Keratinocyte (primary cell): Measurements from ENCODE around the gene POU3F4. TPM values are rescaled to one million over a fixed set of nuclear protein-coding genes. Genes with fewer than 3 reads are reported as not detected.

Experiments used
- DNase-seq: peaks from one replicate; pipeline ENCODE4 v3.0.0-alpha.2; 2011; ENCODE audit warnings: low read depth, missing footprints, low spot score
- FAIRE-seq: peaks from 2 replicates; lab custom pipeline; 2011; peaks lifted over from hg19 to GRCh38; lab: Jason Lieb, UNC
- H2AFZ ChIP-seq: 2 replicates; pipeline ENCODE4 v1.6.0; 2012; ENCODE audit warnings: low read length, control low read depth, inconsistent platforms; ENCODE audit not compliant: control insufficient read depth
- H3K27ac ChIP-seq: 2 replicates; pipeline ENCODE4 v1.5.1; 2011; ENCODE audit warnings: low read length; ENCODE audit not compliant: control insufficient read depth, insufficient read depth
- H3K27me3 ChIP-seq: 3 replicates; pipeline ENCODE4 v1.6.0; 2011; ENCODE audit warnings: low read length; ENCODE audit not compliant: control insufficient read depth, insufficient read depth; ENCODE audit errors: extremely low read depth
- H3K36me3 ChIP-seq, 2 experiments: 2 replicates in 1 of 2; 3 replicates in 1 of 2; pipeline ENCODE4 v1.5.1; 2011; ENCODE audit warnings: low read length in 2 of 2, mild to moderate bottlenecking in 1 of 2; ENCODE audit not compliant: control insufficient read depth in 2 of 2, insufficient read depth in 2 of 2; ENCODE audit errors: extremely low read depth in 1 of 2
- H3K4me1 ChIP-seq: 3 replicates; pipeline ENCODE4 v1.5.1; 2011; ENCODE audit warnings: low read length; ENCODE audit not compliant: control insufficient read depth, insufficient read depth; ENCODE audit errors: extremely low read depth
- H3K4me2 ChIP-seq: 3 replicates; pipeline ENCODE4 v1.6.0; 2011; ENCODE audit warnings: low read depth, low read length; ENCODE audit not compliant: control insufficient read depth, insufficient read depth; ENCODE audit errors: extremely low read depth
- H3K4me3 ChIP-seq, 3 experiments: fragments of 200-600 bp in 1 of 3; sonication (generic) in 1 of 3; 2 replicates in 2 of 3; 3 replicates in 1 of 3; pipeline ENCODE4 v1.5.1; 2011 to 2016; ENCODE audit warnings: low read length in 3 of 3, mild to moderate bottlenecking in 3 of 3, control low read depth in 2 of 3, inconsistent platforms in 1 of 3, low read depth in 1 of 3, mixed read lengths in 1 of 3, mixed run types in 1 of 3, moderate library complexity in 1 of 3; ENCODE audit not compliant: control insufficient read depth in 2 of 3, insufficient read depth in 2 of 3; ENCODE audit errors: extremely low read depth in 1 of 3
- H3K79me2 ChIP-seq: 2 replicates; pipeline ENCODE4 v1.6.0; 2012; ENCODE audit warnings: low read length; ENCODE audit not compliant: control insufficient read depth, insufficient read depth
- H3K9ac ChIP-seq: 3 replicates; pipeline ENCODE4 v1.6.0; 2011; ENCODE audit warnings: low read length; ENCODE audit not compliant: control insufficient read depth, insufficient read depth; ENCODE audit errors: extremely low read depth
- H3K9me1 ChIP-seq: 3 replicates; pipeline ENCODE4 v1.6.0; 2011; ENCODE audit warnings: low read length; ENCODE audit not compliant: control insufficient read depth, insufficient read depth; ENCODE audit errors: extremely low read depth
- H3K9me3 ChIP-seq: 2 replicates; pipeline ENCODE4 v1.5.1; 2012; ENCODE audit warnings: low read depth, low read length; ENCODE audit not compliant: control insufficient read depth
- H4K20me1 ChIP-seq: 3 replicates; pipeline ENCODE4 v1.6.0; 2011; ENCODE audit warnings: low read length; ENCODE audit not compliant: control insufficient read depth, insufficient read depth; ENCODE audit errors: extremely low read depth
- EZH2 ChIP-seq: IDR thresholded peaks from one replicate; pipeline ENCODE4 v1.6.1; 2012; ENCODE audit warnings: inconsistent platforms, mild to moderate bottlenecking, low read length, moderate library complexity
- dilution Hi-C: fragments of 300-500 bp; cut with MboI; formaldehyde crosslinking; loops from one replicate; pipeline ENCODE4 v1.7.0; 2020; ENCODE audit warnings: low sequenced_read_pairs; ENCODE audit not compliant: extremely low pct_ligation_motif_present
- polyA plus RNA-seq, 5 experiments: library from polyadenylated mRNA; depleted of rRNA in 3 of 5; stranded (reverse) in 3 of 5; stranded (forward) in 1 of 5; unstranded in 1 of 5; fragments of >200 nt; gene quantifications; 1 replicate in 1 of 5; 2 replicates in 3 of 5; 3 replicates in 1 of 5; pipeline versions ENCODE4 v1.2.1 to v1.2.3, GENCODE V29; 2011 to 2012; ENCODE audit warnings: missing spikeins in 2 of 5, low read depth in 1 of 5, low replicate concordance in 1 of 5
- TF ChIP-seq, protein P1 (sequence below), 3 experiments: IDR thresholded peaks in 1 of 3; conservative IDR thresholded peaks in 1 of 3; optimal IDR thresholded peaks in 1 of 3; 2 replicates in 2 of 3; 3 replicates in 1 of 3; pipeline versions ENCODE3 to v1.5.1; 2011; ENCODE audit warnings: low read length in 3 of 3, mild to moderate bottlenecking in 3 of 3, moderate library complexity in 2 of 3, control low read depth in 1 of 3, inconsistent platforms in 1 of 3; ENCODE audit not compliant: insufficient read depth in 2 of 3; ENCODE audit errors: extremely low read depth in 1 of 3

Gene POU3F4
- polyA plus RNA-seq, 1 donor (not counting 4 experiments of a cell fraction or from before 2014, with no cell fraction given), result not detected

DNA sequence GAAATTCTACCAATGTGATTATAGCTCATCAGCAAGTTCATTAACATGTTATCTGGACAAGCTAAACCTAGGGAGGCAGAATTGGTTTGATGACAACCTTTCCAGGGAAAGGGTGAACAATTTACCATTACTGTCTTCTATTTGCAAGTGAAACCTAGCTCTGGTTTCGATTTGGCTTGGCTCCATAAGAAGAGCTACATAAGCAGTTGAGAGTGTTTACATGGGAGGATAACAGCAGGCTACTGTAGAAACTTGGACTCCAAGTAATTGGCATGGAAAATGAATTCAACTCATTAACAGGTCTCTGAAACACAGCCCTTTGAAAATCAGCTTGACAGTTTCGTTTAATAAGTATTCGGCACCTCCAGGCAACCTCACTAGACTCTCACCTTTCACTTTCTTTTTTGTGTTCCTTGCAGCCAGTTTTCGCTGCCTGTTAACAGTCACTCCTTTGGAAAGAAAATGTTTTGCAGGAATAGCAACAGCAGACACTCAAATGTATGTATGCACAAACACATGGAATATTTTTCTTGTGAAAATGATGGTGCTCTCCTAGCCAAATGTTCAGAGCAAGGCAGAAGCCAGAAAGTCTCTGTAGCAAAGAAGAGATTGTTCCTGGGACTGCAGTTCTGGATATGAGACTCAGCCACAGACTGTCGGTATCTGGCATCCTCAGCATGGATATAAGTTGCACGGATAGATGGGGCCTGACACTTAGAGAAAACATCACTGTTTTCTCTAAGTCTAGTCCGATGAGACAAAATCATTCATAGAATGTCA is 27.5 kb downstream of the POU3F4 start:
- H4K20me1 ChIP-seq, result no peaks in the 10 kb centered on the region
- H3K79me2 ChIP-seq, result no peaks in the 10 kb centered on the region
- no peaks in the 10 kb centered on the region for H3K9me1 ChIP-seq
- no peak overlapping the region for H2AFZ ChIP-seq
- dilution Hi-C loops, result no loop called here
- DNase-seq (no peak), FAIRE-seq (no peak)
- no peak overlapping the region for H3K4me3 ChIP-seq
- H3K4me2 ChIP-seq, result no peak overlapping the region
- H3K9me3 ChIP-seq, result no peaks in the 10 kb centered on the region
- H3K27me3 ChIP-seq, result no peaks in the 10 kb centered on the region
- H3K27ac ChIP-seq, result no peak overlapping the region
- no peak overlapping the region for H3K9ac ChIP-seq
- H3K4me1 ChIP-seq, result no peaks in the 10 kb centered on the region
- H3K36me3 ChIP-seq, result no peaks in the 10 kb centered on the region
- TF ChIP-seq, protein P1, sequence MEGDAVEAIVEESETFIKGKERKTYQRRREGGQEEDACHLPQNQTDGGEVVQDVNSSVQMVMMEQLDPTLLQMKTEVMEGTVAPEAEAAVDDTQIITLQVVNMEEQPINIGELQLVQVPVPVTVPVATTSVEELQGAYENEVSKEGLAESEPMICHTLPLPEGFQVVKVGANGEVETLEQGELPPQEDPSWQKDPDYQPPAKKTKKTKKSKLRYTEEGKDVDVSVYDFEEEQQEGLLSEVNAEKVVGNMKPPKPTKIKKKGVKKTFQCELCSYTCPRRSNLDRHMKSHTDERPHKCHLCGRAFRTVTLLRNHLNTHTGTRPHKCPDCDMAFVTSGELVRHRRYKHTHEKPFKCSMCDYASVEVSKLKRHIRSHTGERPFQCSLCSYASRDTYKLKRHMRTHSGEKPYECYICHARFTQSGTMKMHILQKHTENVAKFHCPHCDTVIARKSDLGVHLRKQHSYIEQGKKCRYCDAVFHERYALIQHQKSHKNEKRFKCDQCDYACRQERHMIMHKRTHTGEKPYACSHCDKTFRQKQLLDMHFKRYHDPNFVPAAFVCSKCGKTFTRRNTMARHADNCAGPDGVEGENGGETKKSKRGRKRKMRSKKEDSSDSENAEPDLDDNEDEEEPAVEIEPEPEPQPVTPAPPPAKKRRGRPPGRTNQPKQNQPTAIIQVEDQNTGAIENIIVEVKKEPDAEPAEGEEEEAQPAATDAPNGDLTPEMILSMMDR (optimal IDR thresholded peaks at IDR 0.05 in 1 of 3, IDR thresholded peaks at IDR 0.05 in 1 of 3, conservative IDR thresholded peaks at IDR 0.05 in 1 of 3; ENCODE audit: extremely low read depth in 1 of 3, insufficient read depth in 2 of 3, low read length in 3 of 3), result no peak
- no peak for TF ChIP-seq EZH2
